Activated naive CD8-positive, alpha-beta T cell treated with anti-CD3 and anti-CD28 coated beads, Interleukin-2, amount 50 U/mL, for 16 hours (primary cell): Measurements from ENCODE around the gene CIPC.

Experiments used
- DNase-seq: peaks from one replicate; pipeline ENCODE4 v3.0.0-alpha.2; 2020; ENCODE audit warnings: low read depth, low spot score

The CIPC gene

GRCh38 chr14:77125281-77125801 is 27.3 kb downstream of the CIPC start:
- DNase-seq: no peak

GRCh38 chr14:77125823-77126325 is 27.8 kb downstream of the CIPC start:
- no peak for DNase-seq

DNA sequence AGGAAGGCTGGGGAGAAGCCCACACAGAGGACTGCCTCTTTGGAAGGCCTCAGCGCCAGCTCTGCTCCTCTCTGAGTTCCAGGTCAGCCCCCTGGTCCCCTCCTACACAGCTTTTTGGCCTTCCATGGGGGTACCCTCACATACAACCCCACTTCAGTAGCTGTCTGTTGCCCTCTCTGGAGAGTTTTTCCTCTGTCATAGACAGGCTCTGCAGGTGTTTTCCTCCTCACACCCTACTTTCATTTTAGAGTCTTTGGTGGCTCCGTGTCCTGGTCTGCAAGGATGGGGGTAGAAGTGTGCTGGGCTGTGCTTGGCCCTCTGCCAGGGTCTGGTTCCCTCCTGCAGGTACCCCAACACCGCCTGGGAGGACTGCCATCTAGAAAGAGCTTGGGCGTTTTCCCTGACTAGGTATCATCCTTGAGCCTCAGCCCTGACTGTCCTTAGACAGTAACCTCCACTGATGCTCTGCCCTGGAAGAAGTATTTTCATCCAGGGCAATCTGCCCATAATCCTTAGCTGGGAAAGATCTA is 28.5 kb downstream of the CIPC start:
- no peak for DNase-seq

DNA sequence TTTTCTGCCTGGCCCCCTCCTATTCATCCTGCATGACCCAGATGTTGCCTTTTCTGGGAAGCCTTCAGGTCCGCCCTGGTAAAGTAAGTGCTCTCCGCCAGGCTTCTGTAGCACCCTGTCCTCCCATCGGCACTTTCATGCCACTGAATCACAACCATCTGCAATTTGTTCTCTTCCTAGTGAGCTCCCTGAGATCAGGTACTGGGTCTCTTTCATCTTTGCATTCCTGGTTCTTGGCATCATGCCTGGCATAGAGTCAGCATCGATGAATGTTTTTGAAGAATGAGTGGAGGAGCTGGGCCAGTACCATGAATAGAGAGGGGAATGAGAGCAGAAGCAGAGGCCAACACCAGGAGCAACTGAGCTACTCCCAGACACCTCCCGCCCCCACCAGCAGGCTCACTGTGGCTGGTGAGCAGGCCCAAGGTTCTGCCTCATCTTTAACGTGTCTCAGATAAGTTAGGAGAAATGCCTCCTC is 30.4 kb downstream of the CIPC start:
- no peak for DNase-seq

- no peak for DNase-seq
Observed at GRCh38 chr14:77130386-77130785, 32.3 kb downstream of the CIPC start.

- DNase-seq: no peak
Observed at GRCh38 chr14:77131206-77131605, 33.1 kb downstream of the CIPC start.

GRCh38 chr14:77131871-77132486 is 33.9 kb downstream of the CIPC start:
- DNase-seq: no peak

GRCh38 chr14:77133720-77134338 is 35.8 kb downstream of the CIPC start:
- DNase-seq: peak; percentile 11

DNA sequence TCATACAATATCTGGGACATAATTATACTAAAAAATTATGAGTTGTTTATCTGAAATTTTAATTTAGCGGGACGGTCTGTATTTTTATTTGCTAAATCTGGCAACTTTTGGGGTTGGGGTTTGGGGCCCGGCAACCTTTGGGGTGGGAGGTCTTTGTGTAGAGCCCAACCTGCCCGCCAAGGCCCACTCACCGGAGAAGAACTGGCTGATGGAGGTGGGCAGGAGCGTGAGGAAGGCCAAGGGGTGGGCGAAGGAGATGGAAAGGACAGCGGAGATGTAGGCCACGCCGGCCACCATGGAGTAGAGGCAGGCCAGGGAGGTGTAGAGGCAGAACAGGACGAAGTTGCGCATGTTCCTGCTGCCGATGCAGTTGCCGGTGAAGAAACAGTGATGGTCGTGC is 41.0 kb downstream of the CIPC start:
- DNase-seq: no peak

- no peak for DNase-seq
Observed at GRCh38 chr14:77139540-77140358, 41.7 kb downstream of the CIPC start.

- no peak for DNase-seq
Observed at GRCh38 chr14:77140359-77141213, 42.5 kb downstream of the CIPC start.

DNA sequence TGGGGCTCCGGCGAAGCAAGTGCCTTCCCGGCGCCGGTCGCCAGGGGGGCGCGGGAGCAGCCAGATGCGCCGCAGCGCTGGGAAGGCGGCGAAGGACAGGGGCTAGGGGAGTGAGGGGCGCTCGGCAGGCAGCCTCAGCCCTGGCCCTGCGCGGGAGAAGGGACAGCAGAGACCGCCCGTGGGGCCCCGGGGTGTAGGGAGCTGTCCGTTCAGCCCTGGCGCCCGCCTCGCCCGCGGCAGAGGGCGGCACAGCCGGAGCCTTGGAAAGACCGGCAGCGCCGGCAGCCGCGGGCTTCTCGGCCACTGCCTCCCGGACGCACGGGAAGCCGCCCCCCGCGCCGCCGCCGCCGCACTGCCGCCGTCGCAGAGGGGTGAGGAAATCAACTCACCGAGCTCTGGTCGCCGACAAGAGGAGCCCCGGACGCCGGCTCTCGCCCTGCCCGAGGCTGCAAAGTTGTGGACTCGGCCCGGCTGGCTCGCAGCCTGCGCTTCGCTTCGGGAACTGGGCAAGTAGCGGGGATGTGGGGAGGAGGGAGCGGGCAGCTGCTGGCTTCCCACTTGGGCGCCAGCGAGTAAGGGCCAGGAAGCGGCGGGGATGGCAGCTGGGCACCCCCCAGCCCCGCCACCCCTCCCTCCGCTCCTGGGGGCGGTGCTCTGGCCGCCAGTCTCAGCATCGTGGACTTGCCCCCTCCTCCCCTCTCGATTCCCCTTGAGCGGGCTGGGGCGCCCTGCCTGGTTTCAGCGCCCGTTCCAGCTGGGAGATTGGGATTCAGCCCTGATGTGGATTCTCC is 43.4 kb downstream of the CIPC start, which contains the start of gene ZDHHC22:
ZDHHC22 (minus strand) TSS at position 578 of the 791 bp plus-strand sequence. CDS start 2,053 bp downstream, outside the sequence.
- no peak for DNase-seq

- no peak for DNase-seq
Observed at GRCh38 chr14:77142005-77142800, 44.1 kb downstream of the CIPC start.

GRCh38 chr14:77143071-77143470 is 45.0 kb downstream of the CIPC start:
- DNase-seq: no peak

DNA sequence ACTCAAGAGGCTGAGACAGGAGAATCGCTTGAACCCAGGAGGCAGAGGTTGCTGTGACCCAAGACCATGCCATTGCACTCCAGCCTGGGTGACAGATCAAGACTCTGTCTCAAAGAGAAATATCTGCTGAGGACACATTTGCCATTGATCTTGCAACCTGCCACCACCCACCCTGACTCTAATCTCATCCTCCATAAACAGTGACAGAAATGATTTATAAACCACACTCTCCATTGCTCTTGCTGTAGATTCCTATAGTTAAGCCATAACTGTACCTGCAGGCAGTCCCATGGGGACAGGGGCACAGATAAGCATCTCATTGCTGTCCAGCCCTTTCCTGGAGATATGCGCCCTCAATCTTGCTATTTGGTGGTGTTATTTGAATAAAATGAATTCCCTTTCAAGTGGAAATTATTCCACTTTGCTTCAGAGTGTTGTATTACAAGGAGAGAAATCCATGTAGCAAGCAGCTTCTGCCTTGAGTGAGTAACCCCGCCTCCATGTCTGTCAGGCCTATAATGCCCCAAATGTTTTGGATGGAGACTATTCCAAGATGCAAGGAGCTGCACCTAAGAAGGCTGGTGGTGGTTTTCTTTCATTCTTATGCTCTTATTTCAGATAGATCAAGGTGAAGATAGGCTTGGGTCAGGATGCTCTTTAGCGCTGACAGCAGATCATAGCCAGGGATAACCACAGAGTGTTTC is 46.5 kb downstream of the CIPC start:
- no peak for DNase-seq

DNA sequence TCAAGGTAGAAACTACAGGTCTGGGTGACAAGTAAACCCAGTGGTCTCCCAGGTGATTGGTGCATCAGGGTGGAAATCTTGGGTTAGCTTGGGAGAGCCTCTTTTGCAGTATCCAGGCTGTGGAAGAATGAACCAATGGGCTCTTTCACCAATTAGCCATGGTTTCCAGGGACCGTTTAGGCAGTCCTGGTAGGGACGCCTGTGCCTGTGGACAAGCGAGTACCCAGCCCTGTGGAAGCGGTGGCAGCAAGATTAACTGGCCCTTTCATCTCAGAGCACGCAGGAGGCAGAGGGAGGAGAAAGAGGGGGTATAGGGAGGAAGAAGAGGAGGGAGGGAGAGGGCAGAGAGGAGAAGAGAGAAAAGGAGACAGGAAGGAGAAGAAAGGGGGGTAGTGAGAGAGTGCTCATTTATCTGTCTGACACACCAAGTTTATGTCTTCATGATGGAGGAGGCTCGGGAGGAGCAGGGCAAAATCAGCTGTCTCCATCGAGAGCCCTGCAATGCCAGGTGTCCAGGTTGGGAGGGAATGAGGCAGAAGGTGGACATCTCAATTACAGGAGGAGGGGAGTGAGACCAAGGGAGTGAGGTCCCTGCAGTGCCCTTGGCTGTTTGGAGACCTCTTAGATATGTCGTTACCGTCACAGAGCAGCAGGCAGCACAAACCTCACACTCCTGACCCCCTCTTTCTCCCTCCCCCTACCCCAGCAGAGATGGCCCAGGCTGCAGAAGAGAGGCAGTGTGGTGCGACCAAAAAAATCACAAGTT is 48.1 kb downstream of the CIPC start:
- DNase-seq: no peak

GRCh38 chr14:77148510-77149231 is 50.6 kb downstream of the CIPC start:
- no peak for DNase-seq
